SK-N-MC (cell line): ENCODE measurements around the gene CYP26A1.

Experiments used
- DNase-seq: peaks from one replicate; pipeline ENCODE4 v3.0.0-alpha.2; 2011; ENCODE audit warnings: low read depth, low spot score
- H3K27ac ChIP-seq: fragments of 200-600 bp; sonication (generic); 2 replicates; pipeline ENCODE4 v1.5.1; 2016; ENCODE audit warnings: mixed run types
- H3K36me3 ChIP-seq: fragments of 200-600 bp; sonication (generic); 2 replicates; pipeline ENCODE4 v1.6.1; 2017; ENCODE audit warnings: antibody characterized with exemption, low read length, mixed read lengths; ENCODE audit not compliant: insufficient read depth
- H3K4me3 ChIP-seq: fragments of 200-600 bp; sonication (generic); 2 replicates; pipeline ENCODE4 v1.5.1; 2016
- H3K9ac ChIP-seq: fragments of 200-600 bp; sonication (generic); 2 replicates; pipeline ENCODE4 v1.8.0; 2017; ENCODE audit warnings: mixed run types, mixed read lengths; ENCODE audit not compliant: insufficient read length
- H3K9me3 ChIP-seq: fragments of 200-600 bp; sonication (generic); 2 replicates; pipeline ENCODE4 v1.6.1; 2017; ENCODE audit warnings: low read depth, mild to moderate bottlenecking, antibody characterized with exemption, low read length, moderate library complexity, mixed read lengths
- EZH2 ChIP-seq: fragments of 200-600 bp; sonication (generic); IDR thresholded peaks from one replicate; pipeline ENCODE4 v1.6.1; 2017; ENCODE audit warnings: antibody characterized with exemption
- FOXP2 ChIP-seq: optimal IDR thresholded peaks from 2 replicates; pipeline ENCODE3; 2011; ENCODE audit warnings: mild to moderate bottlenecking, moderate library complexity; ENCODE audit not compliant: insufficient read depth; ENCODE audit errors: extremely low read length, control extremely low read depth
- POLR2AphosphoS5 ChIP-seq: IDR thresholded peaks from 2 replicates; pipeline ENCODE4 v1.6.1; 2012; ENCODE audit warnings: mild to moderate bottlenecking, low read depth, low read length, borderline replicate concordance

The CYP26A1 gene

GRCh38 chr10:93063977-93064660 lies 9.6 kb upstream of the CYP26A1 start:
- Histone ChIP-seq H3K4me3 (no peak overlapping the region), H3K9ac (no peak overlapping the region), H3K27ac (no peak overlapping the region), H3K36me3 (no peaks in the 10 kb centered on the region), H3K9me3 (no peaks in the 10 kb centered on the region)
- no peak for DNase-seq
- TF ChIP-seq EZH2 (no peak), POLR2AphosphoS5 (no peak), FOXP2 (no peak)

DNA sequence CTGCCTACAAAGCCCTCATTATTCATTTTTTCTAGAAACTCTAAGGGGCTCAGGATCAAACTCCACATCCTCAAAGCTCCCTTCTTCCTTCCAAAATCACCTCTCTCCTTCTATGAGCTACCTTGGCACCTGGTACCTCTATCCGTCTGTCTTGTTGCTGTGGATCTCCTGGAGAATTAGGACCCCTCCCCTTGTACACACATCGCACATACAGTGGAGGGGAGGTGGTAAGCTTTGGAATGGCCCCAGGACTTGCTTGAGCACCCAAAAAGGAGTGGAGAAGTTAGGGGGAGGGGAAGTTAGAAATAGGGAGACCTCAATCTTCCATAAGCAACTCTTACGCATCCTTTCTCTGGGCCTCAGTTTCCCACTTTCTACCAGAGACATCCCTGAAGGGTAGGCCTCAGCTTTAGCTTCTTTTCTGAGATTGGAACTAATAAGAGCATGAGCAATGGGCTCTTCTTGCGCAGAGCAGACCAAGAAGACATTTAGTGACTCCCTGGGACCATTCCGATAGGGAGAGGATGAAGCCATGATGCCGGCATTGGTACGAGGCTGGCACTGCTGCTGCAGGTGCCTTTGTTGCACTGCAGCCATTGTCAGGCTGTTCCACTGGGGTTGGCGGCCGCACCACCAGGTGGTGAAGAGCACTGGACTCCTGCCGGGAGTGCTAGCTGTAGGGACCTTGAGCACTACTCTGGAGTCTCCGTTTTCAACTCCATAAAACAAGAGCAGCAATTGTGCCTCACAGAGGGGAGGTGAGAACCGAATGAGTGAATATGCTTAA lies 8.6 kb upstream of the CYP26A1 start:
- no peak for DNase-seq
- Histone ChIP-seq H3K4me3 (no peak overlapping the region), H3K9me3 (no peaks in the 10 kb centered on the region), H3K36me3 (no peaks in the 10 kb centered on the region), H3K27ac (no peak overlapping the region), H3K9ac (no peak overlapping the region)
- no peak for TF ChIP-seq FOXP2
- no peak for TF ChIP-seq EZH2
- no peak for TF ChIP-seq POLR2AphosphoS5

DNA sequence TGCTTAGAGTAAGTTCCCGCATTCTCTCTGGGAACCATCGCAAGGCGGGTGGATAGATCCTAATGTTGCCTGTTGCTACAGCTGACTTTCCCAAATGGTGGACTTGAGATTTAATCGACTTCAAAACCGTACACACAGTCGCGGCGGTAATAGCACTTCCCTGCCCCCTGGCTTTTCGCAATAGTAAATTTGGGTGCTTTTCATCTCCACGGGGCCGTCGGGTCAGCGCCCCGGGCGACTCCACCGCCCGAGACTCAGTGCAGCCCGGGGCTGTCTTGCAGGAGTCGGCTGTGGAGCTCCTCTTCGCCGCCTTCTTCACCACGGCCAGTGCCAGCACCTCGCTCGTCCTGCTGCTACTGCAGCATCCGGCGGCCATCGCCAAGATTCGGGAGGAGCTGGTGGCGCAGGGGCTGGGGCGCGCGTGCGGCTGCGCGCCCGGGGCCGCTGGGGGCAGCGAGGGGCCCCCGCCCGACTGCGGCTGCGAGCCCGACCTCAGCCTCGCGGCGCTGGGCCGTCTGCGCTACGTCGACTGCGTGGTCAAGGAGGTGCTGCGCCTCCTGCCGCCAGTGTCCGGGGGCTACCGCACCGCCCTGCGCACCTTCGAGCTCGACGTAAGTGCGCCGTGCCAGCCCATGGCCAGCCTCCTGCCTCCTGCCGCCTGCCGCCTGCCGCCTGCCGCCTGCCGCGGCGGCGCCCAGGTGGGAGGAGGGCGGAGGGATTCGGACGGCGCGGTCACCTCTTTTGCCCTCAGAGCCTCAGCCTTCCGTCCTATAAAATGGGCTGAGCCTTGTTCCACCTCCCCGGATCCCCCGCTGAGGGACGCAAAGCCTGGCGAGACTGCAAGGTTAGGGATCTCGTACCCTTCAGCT lies 7.8 kb upstream of the CYP26A1 start:
- H3K27ac ChIP-seq: no peak overlapping the region
- no peak for DNase-seq
- no peaks in the 10 kb centered on the region for H3K9me3 ChIP-seq
- no peak overlapping the region for H3K4me3 ChIP-seq
- H3K36me3 ChIP-seq: no peaks in the 10 kb centered on the region
- no peak overlapping the region for H3K9ac ChIP-seq
- TF ChIP-seq EZH2 (no peak), FOXP2 (no peak), POLR2AphosphoS5 (no peak)

GRCh38 chr10:93066544-93066913 lies 7.2 kb upstream of the CYP26A1 start:
- no peak for DNase-seq
- no peaks in the 10 kb centered on the region for H3K9me3 ChIP-seq
- TF ChIP-seq POLR2AphosphoS5: no peak
- TF ChIP-seq EZH2: no peak
- TF ChIP-seq FOXP2: no peak

GRCh38 chr10:93067443-93068365 lies 6.0 kb upstream of the CYP26A1 start:
- no peak for DNase-seq
- Histone ChIP-seq H3K27ac (no peak overlapping the region), H3K4me3 (no peak overlapping the region), H3K36me3 (no peaks in the 10 kb centered on the region), H3K9ac (no peak overlapping the region), H3K9me3 (no peaks in the 10 kb centered on the region)
- no peak for TF ChIP-seq POLR2AphosphoS5
- TF ChIP-seq FOXP2: no peak
- TF ChIP-seq EZH2: no peak

More at GRCh38 chr10:93066544-93066913, 7.2 kb upstream of the CYP26A1 start:
- Histone ChIP-seq H3K36me3 (no peaks in the 10 kb centered on the region), H3K9ac (no peak overlapping the region), H3K27ac (no peak overlapping the region), H3K4me3 (no peak overlapping the region)

- DNase-seq: no peak
Measured at GRCh38 chr10:93068411-93069244, 5.1 kb upstream of the CYP26A1 start.

DNA sequence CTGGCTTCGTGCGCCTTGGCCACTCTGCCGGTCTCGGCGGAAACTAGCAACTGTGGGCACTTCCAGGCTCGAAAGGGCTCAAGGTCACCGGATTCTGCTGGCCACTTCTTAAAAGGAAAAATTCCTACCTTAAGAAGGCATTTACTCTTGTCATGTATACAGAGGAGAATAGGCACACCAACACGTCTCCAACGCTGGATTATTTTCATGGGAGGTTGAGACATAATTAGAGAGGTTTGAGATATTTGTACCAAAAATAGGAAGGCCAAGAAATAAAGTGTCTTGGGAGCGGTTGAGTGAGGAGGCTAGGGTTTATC lies 4.5 kb upstream of the CYP26A1 start:
- no peak for TF ChIP-seq FOXP2
- no peak for TF ChIP-seq EZH2
- no peak for TF ChIP-seq POLR2AphosphoS5
- H3K4me3 ChIP-seq: no peak overlapping the region

More at GRCh38 chr10:93068411-93069244, 5.1 kb upstream of the CYP26A1 start:
- H3K27ac ChIP-seq: no peak overlapping the region
- H3K4me3 ChIP-seq: no peak overlapping the region
- no peaks in the 10 kb centered on the region for H3K36me3 ChIP-seq
- no peaks in the 10 kb centered on the region for H3K9me3 ChIP-seq
- no peak overlapping the region for H3K9ac ChIP-seq
- TF ChIP-seq EZH2: no peak
- no peak for TF ChIP-seq POLR2AphosphoS5
- no peak for TF ChIP-seq FOXP2

More for the DNA sequence above, 4.5 kb upstream of the CYP26A1 start:
- Histone ChIP-seq H3K9me3 (no peaks in the 10 kb centered on the region), H3K27ac (no peak overlapping the region), H3K36me3 (no peaks in the 10 kb centered on the region), H3K9ac (no peak overlapping the region)
- DNase-seq: no peak
